Measurements from ENCODE around the gene P2RX5.

- TF ChIP-seq CTCF (IDR thresholded peaks at IDR 0.05; ENCODE audit: low read depth, low read length) (no peak), EZH2phosphoT487 (IDR thresholded peaks at IDR 0.05; ENCODE audit: low read depth) (no peak)
Measured at GRCh38 chr17:3645310-3645709, 50.6 kb downstream of the P2RX5 start.

Data from OCI-LY3 (cell line).